Uterus (tissue), 4 donors: ENCODE data around the gene PEX6. TPM values are rescaled to one million over a fixed set of nuclear protein-coding genes. Genes with fewer than 3 reads are reported as not detected.
A peak's percentile ranks its signal among the peaks of the same experiment; 100 is the strongest.

Experiments
- DNase-seq, 2 donors: peaks; one replicate each; pipeline ENCODE4 v3.0.0-alpha.2; 2019 to 2020
- H3K27ac ChIP-seq, 2 donors: fragments of 200-600 bp; sonication (generic); 1 replicate in 1 of 2; 2 replicates in 1 of 2; pipeline ENCODE4 v1.5.1; 2016 to 2018
- H3K27me3 ChIP-seq, 2 donors: fragments of 200-600 bp; sonication (generic); one replicate each; pipeline ENCODE4 v1.5.1; 2018 to 2019; ENCODE audit warnings: control low read depth in 1 of 2
- H3K36me3 ChIP-seq, 2 donors: fragments of 200-600 bp; sonication (generic); one replicate each; pipeline ENCODE4 v1.5.1; 2019; ENCODE audit warnings: control low read depth in 1 of 2
- H3K4me1 ChIP-seq, 2 donors: fragments of 200-600 bp; sonication (generic); one replicate each; pipeline ENCODE4 v1.5.1; 2018 to 2019; ENCODE audit warnings: control low read depth in 1 of 2
- H3K4me3 ChIP-seq, 2 donors: fragments of 200-600 bp; sonication (generic); 1 replicate in 1 of 2; 2 replicates in 1 of 2; pipeline ENCODE4 v1.5.1; 2018 to 2019; ENCODE audit warnings: mild to moderate bottlenecking in 1 of 2
- H3K9me3 ChIP-seq, 2 donors: fragments of 200-600 bp; sonication (generic); one replicate each; pipeline ENCODE4 v1.5.1; 2019; ENCODE audit warnings: control low read depth in 1 of 2
- POLR2A ChIP-seq, 2 donors: fragments of 450-650 bp; IDR thresholded peaks; one replicate each; pipeline ENCODE4 v1.6.1; 2016; ENCODE audit warnings: antibody characterized with exemption in 2 of 2, mild to moderate bottlenecking in 1 of 2, moderate library complexity in 1 of 2
- intact Hi-C: fragments of 100-400 bp; cut with DNase I; formaldehyde crosslinking; loops from one replicate; pipeline ENCODE4 v1.15.1; 2023; ENCODE audit warnings: low total_unique reads
- total RNA-seq, 4 donors: library from RNA; depleted of rRNA in 3 of 4; stranded (reverse); fragments of >200 nt in 3 of 4; gene quantifications; one replicate each; pipeline versions ENCODE4 v1.1.0 to v1.2.4, GENCODE V29; 2014 to 2023
- TF ChIP-seq, protein P1 (sequence below), 4 experiments: fragments of 200-600 bp in 2 of 4; fragments of 450-650 bp in 2 of 4; sonication (generic) in 2 of 4; IDR thresholded peaks; one replicate each; pipeline ENCODE4 v1.5.1; 2016 to 2019; ENCODE audit warnings: antibody characterized with exemption in 4 of 4, mild to moderate bottlenecking in 2 of 4, moderate library complexity in 1 of 4
- donor health status: DM: yes; HTN: yes; CAD: no.

Gene PEX6, protein sequence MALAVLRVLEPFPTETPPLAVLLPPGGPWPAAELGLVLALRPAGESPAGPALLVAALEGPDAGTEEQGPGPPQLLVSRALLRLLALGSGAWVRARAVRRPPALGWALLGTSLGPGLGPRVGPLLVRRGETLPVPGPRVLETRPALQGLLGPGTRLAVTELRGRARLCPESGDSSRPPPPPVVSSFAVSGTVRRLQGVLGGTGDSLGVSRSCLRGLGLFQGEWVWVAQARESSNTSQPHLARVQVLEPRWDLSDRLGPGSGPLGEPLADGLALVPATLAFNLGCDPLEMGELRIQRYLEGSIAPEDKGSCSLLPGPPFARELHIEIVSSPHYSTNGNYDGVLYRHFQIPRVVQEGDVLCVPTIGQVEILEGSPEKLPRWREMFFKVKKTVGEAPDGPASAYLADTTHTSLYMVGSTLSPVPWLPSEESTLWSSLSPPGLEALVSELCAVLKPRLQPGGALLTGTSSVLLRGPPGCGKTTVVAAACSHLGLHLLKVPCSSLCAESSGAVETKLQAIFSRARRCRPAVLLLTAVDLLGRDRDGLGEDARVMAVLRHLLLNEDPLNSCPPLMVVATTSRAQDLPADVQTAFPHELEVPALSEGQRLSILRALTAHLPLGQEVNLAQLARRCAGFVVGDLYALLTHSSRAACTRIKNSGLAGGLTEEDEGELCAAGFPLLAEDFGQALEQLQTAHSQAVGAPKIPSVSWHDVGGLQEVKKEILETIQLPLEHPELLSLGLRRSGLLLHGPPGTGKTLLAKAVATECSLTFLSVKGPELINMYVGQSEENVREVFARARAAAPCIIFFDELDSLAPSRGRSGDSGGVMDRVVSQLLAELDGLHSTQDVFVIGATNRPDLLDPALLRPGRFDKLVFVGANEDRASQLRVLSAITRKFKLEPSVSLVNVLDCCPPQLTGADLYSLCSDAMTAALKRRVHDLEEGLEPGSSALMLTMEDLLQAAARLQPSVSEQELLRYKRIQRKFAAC
- total RNA-seq = 10 to 100 TPM; 19.2 to 38.2 (median 23.1) TPM

DNA sequence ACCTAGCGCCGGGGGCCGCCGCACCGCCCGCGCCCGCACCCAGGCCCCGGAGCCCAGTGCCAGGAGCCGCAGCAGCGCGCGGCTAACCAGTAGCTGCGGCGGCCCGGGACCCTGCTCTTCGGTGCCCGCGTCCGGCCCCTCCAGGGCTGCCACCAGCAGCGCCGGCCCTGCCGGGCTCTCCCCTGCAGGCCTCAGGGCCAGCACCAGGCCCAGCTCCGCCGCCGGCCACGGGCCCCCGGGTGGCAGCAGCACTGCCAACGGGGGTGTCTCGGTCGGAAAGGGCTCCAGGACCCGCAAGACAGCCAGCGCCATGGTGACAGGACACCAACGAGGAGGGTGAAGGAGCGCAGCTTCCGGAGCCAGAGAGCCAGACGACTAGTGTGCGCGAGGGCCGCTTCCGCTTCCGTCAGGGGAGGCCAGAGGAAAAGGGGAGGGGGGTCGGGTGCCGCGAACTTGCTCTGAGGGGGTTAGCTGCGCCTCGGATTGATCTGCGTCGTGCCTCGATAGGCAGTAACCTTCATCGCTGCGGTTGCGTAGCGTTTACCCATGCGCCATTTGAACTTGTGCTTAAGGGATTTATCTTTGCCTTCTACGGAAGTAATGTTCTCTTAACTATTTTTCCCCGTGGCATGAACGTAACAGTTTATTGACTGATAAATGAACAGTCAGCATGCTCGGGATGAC lies at the start of gene PEX6:
PEX6 (minus strand) TSS at position 343 of the 684 bp plus-strand sequence; CDS start at position 312, 31 bp downstream.
- Histone ChIP-seq H3K4me1 (peaks cover 0 to 7% of the 10 kb centered on the region in 2 donors), H3K27me3 (no peaks in the 10 kb centered on the region), H3K4me3 (peak within 1 kb of the TSS; percentile 65 to 92), H3K36me3 (no peaks in the 10 kb centered on the region), H3K9me3 (no peaks in the 10 kb centered on the region), H3K27ac (peak within 1 kb of the TSS; percentile 83 to 87)
- peak; percentile 78 to 86 for DNase-seq
- TF ChIP-seq POLR2A (IDR thresholded peaks at IDR 0.05) = peak in 1 of 2 donors; percentile 42
- TF ChIP-seq, protein P1, sequence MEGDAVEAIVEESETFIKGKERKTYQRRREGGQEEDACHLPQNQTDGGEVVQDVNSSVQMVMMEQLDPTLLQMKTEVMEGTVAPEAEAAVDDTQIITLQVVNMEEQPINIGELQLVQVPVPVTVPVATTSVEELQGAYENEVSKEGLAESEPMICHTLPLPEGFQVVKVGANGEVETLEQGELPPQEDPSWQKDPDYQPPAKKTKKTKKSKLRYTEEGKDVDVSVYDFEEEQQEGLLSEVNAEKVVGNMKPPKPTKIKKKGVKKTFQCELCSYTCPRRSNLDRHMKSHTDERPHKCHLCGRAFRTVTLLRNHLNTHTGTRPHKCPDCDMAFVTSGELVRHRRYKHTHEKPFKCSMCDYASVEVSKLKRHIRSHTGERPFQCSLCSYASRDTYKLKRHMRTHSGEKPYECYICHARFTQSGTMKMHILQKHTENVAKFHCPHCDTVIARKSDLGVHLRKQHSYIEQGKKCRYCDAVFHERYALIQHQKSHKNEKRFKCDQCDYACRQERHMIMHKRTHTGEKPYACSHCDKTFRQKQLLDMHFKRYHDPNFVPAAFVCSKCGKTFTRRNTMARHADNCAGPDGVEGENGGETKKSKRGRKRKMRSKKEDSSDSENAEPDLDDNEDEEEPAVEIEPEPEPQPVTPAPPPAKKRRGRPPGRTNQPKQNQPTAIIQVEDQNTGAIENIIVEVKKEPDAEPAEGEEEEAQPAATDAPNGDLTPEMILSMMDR (IDR thresholded peaks at IDR 0.05) = no peak
- intact Hi-C loops = no loop called here

DNA sequence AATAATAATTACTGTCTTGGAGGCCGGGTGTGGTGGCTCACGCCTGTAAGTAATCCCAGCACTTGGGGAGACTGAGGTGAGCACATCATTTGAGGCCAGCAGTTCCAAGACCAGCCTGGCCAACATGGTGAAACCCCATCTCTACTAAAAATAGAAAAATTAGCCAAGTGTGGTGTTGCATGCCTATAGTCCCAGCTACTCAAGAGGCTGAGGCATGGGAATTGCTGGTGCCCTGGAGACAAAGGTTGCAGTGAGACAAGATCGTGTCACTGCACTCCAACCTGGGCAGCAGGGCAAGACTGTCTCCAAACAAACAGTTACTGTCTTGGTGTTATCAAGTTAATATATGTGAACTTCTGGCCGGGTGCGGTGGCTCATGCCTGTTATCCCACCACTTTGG lies 47.4 kb upstream of the PEX6 start:
- TF ChIP-seq POLR2A (IDR thresholded peaks at IDR 0.05) = no peak
- TF ChIP-seq, protein P1 (IDR thresholded peaks at IDR 0.05) = no peak
- Histone ChIP-seq H3K9me3 (no peaks in the 10 kb centered on the region), H3K4me1 (peaks cover 0 to 8% of the 10 kb centered on the region in 2 donors), H3K27me3 (no peaks in the 10 kb centered on the region), H3K36me3 (no peaks in the 10 kb centered on the region), H3K27ac (no peak overlapping the region), H3K4me3 (no peak overlapping the region)
- intact Hi-C loops = no loop called here
- no peak for DNase-seq

DNA sequence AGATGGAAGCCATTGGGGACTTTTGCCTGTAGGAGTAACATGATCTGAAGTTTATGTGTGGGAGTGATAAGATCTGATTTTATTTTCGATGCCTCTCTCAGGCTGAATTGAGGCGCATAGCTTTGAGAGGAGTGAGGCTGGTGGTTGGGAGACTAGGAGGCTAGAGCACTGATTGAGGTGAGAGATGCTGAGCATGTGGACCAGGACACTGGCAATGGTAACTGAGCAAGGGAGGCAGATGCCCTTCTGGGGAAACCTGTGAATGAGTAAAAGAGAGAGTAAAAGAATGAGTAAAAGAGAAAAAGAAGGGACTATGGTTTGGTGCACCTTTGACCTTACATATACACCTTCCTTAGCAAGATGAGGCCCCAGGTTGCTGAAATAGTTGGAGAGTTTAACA lies 45.5 kb upstream of the PEX6 start:
- Histone ChIP-seq H3K27me3 (no peaks in the 10 kb centered on the region), H3K27ac (no peak overlapping the region), H3K9me3 (no peaks in the 10 kb centered on the region), H3K36me3 (no peaks in the 10 kb centered on the region), H3K4me3 (no peak overlapping the region), H3K4me1 (peaks cover 0 to 14% of the 10 kb centered on the region in 2 donors)
- TF ChIP-seq POLR2A (IDR thresholded peaks at IDR 0.05) = no peak
- TF ChIP-seq, protein P1 (IDR thresholded peaks at IDR 0.05) = no peak
- DNase-seq = no peak
- intact Hi-C loops = no loop called here

DNA sequence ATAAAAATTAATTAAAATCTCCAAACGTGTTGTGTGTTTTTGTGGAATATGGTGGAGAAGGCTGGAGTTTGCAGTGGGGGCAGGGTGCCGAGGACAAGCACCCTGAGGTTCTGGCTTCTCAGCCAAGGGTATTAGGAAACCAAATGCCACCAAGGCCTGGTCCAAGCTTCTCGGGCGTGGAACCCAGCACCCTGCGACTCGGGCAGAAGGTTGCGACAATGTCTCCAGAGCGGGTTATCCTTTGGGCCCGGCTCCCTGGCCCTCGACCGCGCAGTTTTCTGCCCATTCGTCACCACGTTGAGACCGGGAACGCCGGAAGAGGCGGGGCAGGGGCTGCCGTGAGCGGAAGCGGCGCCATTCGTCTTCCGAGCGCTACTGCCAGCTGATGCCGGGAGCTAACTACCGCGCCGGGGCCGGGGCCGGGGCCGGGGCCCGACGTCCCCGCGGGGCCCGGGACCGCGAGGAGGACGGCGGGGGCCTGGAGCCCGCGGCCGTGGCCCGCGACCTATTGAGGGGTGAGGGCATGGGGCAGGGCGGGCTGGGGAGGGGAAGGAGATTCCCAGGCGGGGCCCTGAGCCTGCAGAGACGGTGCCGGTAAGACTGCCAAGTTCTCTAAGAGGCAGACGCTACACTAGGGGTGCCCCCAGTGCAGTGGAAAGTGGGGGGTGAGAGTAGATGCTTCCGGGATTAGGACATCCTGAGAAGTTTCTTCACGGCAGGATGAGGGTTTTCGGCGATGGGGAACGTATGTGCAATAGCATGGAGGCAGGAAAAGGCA lies 42.5 kb upstream of the PEX6 start, which contains the start of gene RRP36:
RRP36 (plus strand) TSS at position 354 of the 778 bp plus-strand sequence; CDS start at position 386, 32 bp downstream.
- peak within 1 kb of the TSS; percentile 64 to 87 for H3K4me3 ChIP-seq
- peaks cover 0 to 14% of the 10 kb centered on the region in 2 donors for H3K4me1 ChIP-seq
- intact Hi-C loops = no loop called here
- H3K9me3 ChIP-seq = no peaks in the 10 kb centered on the region
- peak within 1 kb of the TSS; percentile 84 to 85 for H3K27ac ChIP-seq
- H3K27me3 ChIP-seq = no peaks in the 10 kb centered on the region
- peak; percentile 66 to 79 for DNase-seq
- TF ChIP-seq POLR2A (IDR thresholded peaks at IDR 0.05) = peak in 1 of 2 donors; percentile 41
- TF ChIP-seq, protein P1 (IDR thresholded peaks at IDR 0.05) = no peak
- no peaks in the 10 kb centered on the region for H3K36me3 ChIP-seq
